B cell (primary cell): ENCODE data around the gene TMEM164.

Experiments
- EZH2 ChIP-seq: IDR thresholded peaks from 2 replicates; pipeline ENCODE4 v1.6.1; 2012; ENCODE audit warnings: borderline replicate concordance, low read depth, mild to moderate bottlenecking, moderate library complexity, low read length; ENCODE audit not compliant: insufficient read depth, poor library complexity, severe bottlenecking
- TF ChIP-seq, protein P1 (sequence below): fragments of 200-600 bp; IDR thresholded peaks from one replicate; pipeline ENCODE4 v1.8.0; 2022; ENCODE audit warnings: antibody characterized with exemption, mild to moderate bottlenecking

DNA sequence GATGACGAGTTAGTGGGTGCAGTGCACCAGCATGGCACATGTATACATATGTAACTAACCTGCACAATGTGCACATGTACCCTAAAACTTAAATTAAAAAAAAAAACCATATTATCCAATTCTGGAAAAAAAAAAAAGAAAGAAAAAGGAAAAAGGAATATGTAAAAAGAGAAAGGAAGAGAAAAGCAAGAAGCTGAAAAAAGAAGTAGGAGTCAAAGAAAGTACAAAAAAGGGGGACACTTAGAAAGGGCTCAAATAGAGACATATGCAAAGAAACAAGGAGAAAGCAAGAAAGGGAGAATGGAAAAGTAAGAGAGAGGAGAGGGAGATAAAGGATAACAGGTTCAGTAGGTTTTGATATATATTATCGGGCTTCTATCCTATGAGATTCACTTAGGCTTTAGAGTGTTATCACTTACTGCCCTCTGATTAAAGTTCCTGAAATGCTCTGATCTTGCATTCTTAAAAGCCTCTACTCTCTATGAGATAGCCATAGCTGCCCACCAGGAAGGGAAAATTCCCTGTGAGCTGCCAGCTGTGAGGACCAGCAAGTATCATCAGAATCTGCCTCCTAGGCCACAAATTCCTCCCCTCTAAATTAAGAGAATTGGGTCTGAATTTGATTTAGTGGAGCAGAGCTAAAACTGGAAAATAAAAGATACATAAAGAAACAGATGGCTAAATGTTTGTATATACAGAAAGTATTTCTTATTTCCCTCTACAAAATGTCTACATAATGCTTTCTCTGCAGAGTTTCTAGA is 219.8 kb downstream of the TMEM164 start:
- TF ChIP-seq, protein P1, sequence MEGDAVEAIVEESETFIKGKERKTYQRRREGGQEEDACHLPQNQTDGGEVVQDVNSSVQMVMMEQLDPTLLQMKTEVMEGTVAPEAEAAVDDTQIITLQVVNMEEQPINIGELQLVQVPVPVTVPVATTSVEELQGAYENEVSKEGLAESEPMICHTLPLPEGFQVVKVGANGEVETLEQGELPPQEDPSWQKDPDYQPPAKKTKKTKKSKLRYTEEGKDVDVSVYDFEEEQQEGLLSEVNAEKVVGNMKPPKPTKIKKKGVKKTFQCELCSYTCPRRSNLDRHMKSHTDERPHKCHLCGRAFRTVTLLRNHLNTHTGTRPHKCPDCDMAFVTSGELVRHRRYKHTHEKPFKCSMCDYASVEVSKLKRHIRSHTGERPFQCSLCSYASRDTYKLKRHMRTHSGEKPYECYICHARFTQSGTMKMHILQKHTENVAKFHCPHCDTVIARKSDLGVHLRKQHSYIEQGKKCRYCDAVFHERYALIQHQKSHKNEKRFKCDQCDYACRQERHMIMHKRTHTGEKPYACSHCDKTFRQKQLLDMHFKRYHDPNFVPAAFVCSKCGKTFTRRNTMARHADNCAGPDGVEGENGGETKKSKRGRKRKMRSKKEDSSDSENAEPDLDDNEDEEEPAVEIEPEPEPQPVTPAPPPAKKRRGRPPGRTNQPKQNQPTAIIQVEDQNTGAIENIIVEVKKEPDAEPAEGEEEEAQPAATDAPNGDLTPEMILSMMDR: no peak
- no peak for TF ChIP-seq EZH2
